Bone marrow (tissue), 2 donors: ENCODE data around the gene FAM43A.

Experiments
- DNase-seq, 2 donors: peaks; one replicate each; lab custom pipeline; 2025; lab: John Stamatoyannopoulos, UW

Gene FAM43A

DNA sequence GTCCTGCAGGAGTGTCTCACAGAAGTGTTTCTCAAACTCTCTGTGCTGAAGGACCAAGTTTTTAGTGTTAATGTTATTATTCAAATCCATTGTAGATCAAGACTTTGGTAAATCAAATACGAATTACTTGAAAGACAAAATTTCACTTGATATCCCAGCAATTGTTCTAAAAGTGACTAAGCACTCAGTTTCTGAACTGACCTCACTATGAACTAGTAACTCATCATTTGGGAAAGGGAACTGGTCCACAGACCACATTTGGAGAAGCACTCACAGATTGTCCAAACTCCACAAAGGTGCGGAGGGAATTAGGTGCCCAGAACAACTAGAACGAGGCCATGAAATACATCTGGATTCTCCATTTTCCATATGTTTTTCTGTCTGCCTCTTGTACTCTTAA, 25.6 kb downstream of the FAM43A start:
- DNase-seq = no peak

DNA sequence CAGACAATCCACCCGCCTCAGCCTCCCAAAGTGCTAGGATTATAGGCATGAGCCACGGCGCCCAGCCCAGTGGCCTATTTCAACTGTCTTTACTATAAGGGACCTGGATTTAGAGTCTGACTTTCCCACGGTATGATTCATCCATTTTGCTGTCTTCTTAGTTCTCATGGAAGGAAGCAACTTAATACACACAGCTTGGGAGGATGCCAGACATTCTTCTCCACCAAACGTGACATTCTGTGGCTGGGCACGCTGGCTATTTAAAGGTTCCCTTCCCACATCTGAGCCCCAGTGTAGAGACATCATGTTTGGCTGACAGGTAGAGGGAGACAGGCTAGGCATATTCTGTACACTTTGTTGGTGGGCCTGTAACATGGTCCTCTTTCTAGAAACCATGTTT, 26.2 kb downstream of the FAM43A start:
- no peak for DNase-seq

DNA sequence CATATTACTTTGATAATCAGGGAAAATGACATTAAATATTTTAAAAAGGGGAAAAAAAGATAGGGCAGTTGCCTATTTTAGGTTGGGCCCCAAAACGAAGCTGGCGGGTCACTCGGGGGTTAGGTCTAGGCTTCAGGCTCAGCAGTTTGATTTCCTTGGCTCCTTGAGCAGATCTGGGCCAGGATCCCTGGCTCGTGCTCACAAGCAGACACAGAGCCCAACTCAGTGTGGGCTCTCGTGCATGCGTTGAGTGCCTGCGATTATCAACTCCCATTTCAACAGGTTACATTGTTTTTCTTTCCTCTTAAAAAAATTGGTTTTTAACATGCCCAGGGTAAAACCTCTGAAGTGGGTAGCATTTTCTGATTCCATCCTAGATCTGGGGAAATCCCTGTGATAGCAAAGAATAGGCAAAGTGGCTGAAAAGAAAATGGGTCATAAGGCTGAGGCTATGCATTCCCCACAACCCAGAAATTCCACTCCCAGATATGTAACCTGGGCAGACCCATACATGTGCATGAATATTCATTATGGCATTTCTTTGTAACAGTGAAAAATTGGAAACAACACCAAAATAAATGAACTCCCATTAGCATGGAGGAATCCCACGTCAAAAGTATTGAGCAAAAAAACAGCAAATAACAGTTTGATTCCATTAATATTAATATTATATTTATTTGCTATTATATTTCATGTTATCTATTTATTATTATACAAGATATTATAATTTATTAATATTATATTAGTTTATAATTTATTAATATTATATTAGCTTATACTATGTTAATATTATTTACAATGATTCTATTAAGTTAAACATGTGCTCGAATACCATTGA, 27.8 kb downstream of the FAM43A start:
- DNase-seq = no peak

DNA sequence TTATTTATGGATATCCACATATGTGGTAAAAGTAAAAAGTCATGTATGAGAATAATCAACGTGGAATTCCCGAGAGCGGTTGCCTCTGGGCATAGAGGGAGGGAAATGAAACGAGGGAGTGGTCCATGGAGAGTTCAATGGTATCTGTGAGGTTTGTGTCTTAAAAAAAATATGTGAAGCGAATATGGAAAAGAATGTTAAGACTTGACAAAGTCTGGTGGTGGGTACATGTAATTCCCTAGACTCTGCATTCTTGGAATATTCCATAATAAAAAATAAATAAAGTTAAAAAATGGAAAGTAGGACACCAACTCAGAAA, 28.4 kb downstream of the FAM43A start:
- DNase-seq = no peak

DNA sequence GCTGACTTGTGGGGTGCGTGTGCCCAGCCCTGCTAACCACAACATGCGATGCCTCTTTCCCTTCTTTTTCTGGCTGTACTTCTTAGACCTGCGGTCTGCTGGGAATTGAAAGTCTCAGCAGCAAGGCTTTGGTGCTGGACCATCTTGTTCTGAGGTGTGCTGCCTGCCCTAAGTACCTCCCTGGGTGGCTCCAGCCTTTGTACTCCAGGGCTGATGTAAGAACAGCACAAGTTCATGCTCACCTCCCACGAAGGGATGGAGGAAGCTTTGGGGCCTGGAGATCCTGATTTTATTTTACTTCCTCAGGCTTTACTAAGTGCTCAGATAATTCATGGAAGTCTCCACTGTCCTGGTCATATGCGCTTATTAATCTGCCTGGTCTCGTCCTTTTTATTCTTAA, 28.9 kb downstream of the FAM43A start:
- DNase-seq = no peak

DNA sequence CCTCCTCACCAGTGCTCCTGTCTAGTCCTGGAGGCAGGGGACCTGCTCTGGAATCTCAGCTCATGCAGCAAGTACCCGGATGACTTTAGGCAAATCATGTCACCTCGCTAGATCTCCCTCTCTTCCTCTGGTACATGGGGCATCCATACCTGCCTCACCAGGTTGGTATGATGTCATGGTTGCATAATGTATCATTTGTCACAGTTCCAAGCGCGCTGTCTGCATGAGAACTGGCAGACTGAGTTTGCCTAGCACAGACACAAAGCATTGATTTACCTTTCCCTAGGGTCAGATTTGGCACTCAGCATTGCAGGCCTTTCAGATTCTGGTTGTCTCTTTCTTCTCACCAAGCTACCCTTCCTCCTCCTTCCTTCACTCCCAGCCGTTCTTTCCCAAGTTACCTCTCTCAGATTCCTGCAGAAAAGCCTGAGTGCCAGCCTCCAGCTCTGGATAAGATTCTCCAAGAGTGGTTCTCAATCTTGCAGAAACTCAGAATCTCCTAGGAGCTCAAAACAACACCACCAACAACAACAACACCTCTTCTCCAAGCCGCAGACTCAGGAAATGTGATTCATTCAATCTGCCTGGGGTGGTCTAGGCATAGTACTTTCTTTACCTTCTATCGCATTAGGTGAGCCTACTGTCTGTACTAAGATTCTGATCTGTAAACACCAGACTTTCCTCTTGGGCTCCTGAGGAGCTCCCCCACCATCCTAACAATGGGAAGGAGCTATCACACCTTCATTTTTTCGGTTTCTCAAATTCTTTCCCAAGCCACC, 29.5 kb downstream of the FAM43A start:
- DNase-seq = no peak

DNA sequence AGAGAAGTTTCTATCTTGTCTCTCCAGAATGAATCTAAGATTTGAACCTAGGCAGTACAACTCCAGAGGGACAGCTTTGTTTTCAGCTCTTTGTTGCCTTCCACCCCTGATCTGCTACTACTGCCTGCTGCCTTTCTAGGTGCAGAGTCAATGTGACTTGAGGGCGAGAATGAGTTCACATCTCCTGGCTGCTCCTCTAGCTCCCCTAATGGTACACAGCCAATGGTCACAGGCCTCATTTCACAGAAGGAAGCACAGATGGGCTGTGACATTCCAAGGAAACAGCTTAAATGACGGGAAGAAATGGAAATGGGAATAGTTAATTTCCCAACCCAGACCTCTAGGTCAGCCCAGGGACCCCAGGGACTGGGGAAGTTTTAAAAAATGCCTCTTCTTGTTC, 32.4 kb downstream of the FAM43A start:
- DNase-seq = no peak

DNA sequence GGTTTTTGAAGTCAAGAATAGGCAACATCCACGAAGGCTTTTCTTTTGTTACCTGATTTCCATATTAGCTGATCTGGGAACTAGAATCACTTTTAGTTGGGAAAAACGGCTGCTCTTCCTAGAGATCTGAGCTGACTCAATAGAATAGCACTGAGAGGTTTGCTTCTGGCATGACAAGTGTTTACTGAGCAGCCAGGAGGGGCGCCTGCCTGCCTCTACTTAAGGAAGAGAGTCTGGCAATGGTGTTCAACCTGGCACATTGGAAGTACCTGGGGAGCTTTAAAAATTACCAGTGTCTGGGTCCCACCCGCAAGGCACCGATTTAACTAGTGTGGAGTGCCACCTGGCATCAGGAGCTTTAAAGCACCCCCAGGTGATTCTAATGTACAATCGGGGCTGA, 34.4 kb downstream of the FAM43A start:
- DNase-seq = no peak

DNA sequence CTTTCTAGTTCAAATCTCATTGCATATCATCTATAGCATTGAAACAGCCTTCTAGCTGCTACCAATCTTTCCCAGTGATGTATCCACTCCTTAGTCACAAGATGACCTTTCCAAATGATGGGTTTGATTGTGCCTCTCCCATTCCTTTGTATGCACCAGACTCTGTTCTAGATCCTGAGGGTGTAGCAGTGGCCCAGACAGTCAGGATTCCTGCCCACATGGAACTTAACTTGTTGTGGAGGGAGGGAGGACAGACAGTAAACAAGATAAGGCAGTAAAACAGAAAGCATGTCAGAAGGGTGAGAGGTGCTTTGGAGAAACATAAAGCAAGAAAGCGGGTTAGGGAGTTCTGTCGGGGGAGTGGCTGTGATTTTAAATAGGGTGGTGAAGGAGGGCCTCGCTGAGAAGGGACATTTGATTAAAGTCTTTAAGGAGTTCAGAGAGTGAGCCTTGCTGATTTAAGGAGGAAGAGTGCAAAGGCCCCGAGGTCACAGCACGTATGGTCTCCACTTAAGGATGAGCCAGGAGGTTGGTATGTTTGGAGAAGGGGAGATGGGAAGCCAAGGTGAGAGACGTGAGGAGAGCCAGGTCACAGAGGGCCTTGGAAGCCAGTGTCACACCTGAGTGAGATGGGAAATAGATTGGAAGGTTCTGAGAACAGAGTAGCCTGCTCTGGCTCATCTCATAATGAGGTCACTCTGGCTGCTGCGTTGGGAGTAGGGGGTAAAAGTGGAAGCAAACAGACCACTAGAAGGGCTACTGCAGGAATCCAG, 38.3 kb downstream of the FAM43A start:
- DNase-seq = no peak

DNA sequence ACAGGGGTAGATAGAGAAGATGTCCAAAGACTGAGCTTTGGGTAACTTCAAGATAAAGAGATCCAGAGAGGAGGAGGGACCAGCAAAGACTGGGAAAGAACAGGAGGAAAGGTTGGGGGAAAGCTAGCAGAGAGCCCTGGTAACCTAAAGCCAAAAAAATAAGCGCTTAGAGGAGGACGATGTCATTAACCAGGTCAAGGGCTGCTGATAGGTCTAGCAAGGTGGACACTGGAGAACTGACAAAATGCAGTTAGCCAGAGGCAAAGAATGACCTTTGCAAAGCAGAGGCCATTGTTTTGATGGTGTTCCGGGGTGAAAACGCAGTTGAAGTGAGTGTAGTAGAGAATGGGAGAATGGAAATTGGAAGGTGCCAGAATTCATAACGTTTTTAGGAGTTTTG, 39.7 kb downstream of the FAM43A start:
- DNase-seq = no peak

DNA sequence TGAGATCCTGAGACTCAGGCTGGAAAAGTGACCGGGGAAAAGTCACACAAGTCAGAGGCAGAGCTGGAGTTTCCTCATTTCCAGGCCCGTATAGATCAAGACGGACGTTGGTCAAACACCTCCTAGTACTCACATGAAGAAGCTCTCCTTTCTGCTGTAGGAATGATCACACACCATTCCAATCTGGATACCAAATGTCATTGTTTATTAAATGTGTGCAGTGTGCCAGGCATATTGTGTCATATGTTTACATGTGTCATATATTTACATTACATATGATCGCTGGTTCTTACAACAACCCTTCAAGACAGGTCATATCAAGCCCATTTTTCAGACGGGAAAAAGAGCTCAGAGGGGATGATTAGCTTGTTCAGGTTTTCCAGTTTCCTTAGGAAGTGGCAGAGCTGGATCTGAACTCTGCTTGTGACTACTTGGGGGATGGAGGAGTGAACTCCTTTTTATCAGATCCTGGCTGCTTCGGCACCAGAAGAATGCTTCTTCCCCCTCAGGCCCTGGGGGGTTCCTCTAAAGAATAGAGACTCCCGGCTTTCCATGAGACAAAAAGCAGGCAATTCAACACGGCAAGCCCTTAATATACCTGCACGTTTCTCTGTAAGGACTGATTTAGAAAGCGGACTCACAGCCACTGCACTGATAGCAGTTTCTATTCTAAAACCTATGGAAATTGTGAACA, 41.9 kb downstream of the FAM43A start:
- DNase-seq = no peak

DNA sequence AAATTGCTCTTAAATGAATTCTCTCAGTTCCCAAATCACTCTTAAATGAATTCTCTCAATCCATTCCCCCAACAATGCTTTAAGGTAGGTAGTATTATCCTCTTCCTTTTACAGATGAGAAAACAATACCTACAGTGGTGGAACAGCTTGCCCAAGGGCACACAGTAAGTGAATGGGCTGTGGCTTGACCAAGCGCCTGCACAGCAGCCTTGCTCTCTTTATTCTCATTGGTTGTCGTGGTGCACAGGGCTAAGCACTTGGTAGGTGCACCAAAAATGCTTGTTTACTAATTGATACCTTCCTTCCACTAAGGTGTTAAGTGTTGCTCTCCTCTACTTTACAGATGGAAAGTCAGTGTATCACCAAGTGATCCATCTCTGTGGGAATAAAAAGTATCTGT, 43.3 kb downstream of the FAM43A start:
- no peak for DNase-seq

DNA sequence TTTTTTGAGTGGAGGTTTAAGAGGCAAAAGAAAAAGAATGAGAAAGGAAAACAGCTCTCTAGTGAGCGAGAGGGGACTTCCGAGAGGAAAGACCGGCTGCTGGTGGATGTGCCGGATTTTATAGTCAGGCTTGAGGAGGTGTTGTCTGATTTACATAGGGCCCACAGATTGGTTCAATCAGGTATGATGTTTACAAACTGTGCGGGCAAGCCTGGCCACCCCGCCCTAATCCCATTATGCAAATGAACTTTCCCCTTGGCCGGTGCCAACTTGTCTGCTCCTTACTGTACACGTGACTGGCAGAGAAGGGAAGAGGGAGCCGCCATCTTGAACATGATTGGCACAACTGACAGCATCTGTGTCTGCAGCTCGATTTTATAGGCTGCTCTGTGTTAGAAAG, 44.7 kb downstream of the FAM43A start:
- DNase-seq = no peak

DNA sequence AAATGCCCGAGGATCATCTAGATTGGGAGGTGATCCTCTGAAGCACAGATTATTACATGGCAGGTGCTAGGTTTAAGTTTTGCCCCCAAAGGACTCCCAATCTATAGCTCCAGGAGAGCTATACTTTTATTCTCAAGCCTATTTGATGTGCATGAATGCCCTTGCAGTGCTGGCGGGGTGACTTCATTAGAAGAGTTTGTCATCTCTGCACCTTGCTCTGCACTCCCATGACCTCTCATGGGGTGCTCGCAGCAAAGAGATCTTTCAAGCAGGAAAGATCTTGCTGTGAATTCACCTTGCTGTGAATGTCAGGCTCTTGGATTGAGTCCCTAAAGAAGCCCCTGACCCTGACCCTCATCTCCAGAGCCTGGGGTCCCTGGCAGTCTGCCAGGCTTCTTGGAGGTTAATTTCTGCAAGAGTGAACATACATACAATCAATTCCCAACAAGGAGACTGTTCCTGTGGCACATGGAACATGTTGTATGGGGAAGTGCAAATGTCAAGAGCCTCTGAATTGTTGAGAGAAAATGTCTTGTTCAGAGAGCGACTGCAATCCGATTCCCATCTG, 45.9 kb downstream of the FAM43A start:
- no peak for DNase-seq

DNA sequence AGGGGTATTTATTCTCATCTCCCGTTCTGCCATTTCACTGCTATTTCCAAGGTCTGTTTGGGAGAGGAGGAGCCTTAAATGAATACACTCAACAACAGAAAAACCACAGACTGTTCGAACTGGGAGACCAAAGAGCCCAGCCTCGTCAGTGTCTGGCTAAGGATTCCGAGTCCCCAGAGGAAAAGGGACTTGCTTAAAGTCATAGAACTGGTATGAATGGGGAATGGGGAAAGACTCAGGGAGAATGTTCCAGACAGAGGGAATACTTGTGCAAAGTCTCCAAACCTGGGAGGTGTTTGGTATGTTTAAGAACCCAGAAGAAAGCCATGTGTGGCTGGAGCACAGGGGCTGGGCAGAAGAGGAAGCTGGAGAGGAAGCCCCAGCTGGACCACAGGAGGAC, 46.9 kb downstream of the FAM43A start:
- no peak for DNase-seq

DNA sequence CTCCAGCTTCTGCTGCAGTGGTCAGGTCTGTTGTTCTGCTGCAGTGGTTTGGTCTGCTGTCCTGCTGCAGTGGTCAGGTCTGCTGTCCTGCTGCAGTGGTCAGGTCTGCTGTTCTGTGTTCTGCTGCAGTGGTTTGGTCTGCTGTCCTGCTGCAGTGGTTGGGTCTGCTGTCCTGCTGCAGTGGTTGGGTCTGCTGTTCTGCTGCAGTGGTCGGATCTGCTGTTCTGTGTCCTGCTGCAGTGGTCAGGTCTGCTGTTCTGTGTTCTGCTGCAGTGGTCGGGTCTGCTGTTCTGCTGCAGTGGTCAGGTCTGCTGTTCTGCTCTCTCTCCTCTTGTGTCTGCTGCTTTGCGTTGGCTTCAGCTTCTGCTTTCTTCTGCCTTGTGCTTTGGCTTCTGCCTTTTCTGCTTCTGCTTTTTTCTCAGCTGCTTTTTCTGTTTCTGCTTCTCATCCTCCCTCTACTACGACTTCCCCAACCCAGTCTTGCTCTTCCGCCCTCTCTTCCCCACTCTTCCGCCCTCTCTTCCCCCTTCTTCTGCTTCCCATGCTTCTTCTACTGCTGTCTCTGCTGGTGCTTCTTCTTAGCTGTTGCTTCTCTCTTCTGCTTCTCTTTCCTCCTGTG, 50.7 kb downstream of the FAM43A start:
- DNase-seq = peak in 1 of 2 donors; percentile 32

DNA sequence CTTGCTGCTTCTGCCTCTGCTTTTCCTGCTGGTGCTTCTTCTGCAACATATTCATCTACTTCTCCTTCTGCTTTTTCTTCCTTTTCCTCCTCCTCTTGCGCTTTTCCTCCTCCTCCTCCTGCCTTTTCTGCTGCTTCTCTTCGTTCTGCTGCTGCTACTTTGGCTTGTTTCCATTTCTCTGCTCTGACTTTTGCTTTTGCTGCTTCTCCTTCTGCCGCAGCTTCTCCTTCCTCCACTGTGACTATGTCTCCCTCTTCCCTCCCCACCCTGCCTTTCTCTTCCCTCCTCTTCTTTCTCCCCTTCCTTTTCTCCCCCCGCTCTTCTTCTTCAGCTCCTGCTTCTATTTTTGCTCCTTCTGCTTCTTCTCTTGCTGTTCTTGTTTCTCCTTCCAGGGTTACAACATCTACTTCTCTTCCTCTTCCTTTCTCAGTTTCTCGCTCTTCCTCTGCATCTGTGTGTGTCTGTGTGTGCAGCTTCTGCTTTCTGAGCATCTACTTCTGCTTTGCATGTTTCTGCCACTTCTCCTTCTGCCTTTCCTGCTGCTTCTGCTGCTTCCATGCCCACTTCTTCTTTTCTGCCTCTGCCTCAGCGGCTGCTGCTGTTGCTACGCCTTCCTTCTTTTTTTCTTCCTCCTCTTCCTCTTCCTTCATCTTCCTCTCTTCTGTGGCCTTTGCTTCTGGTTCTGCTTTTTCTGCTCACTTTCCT, 51.4 kb downstream of the FAM43A start:
- DNase-seq = peak in 1 of 2 donors; percentile 87
